PC-3 (cell line): ENCODE measurements around the gene PRR14L. TPM values are rescaled to one million over a fixed set of nuclear protein-coding genes. Genes with fewer than 3 reads are reported as not detected.

Experiments used
- ATAC-seq: fragments of 200-7000 bp; cut with Tn5 transposase; 2 replicates; pipeline ENCODE4 v1.9.1; 2020; ENCODE audit warnings: mild to moderate bottlenecking, moderate library complexity
- BruUV-seq: library from RNA; stranded (reverse); fragments of 400-500 nt; replicated peaks from 2 replicates; lab custom pipeline; 2021; lab: Mats Ljungman, UMichigan
- CTCF ChIA-PET: fragments of 300-600 bp; sonication (Branson Sonifier 250); formaldehyde crosslinking; loops from one replicate; lab custom pipeline; 2022; ENCODE audit warnings: antibody characterized with exemption; lab: Charles Lee
- POLR2A ChIA-PET: fragments of 300-600 bp; sonication (Branson Sonifier 250); formaldehyde crosslinking; loops from one replicate; lab custom pipeline; 2022; ENCODE audit warnings: antibody characterized with exemption; ENCODE audit not compliant: unreplicated experiment; lab: Charles Lee
- DNase-seq: peaks from one replicate; pipeline ENCODE4 v3.0.0-alpha.2; 2015
- H2AFZ ChIP-seq: fragments of 300-600 bp; sonication (generic); 2 replicates; pipeline ENCODE4 v1.6.0; 2016; ENCODE audit warnings: antibody characterized with exemption, low read length
- H3F3A ChIP-seq: fragments of 300-600 bp; sonication (generic); one replicate; pipeline ENCODE4 v1.6.0; 2017; ENCODE audit warnings: antibody characterized with exemption, low read length, control low read depth, mild to moderate bottlenecking; ENCODE audit not compliant: unreplicated experiment
- H3K27ac ChIP-seq: fragments of 300-600 bp; sonication (generic); 2 replicates; pipeline ENCODE4 v1.5.1; 2016; ENCODE audit warnings: mild to moderate bottlenecking, low read length
- H3K27me3 ChIP-seq: fragments of 300-600 bp; sonication (generic); 2 replicates; pipeline ENCODE4 v1.6.1; 2016; ENCODE audit warnings: low read length, mixed read lengths
- H3K36me3 ChIP-seq: fragments of 300-600 bp; sonication (generic); 2 replicates; pipeline ENCODE4 v1.6.1; 2016; ENCODE audit warnings: low read depth, mixed run types, low read length, mixed read lengths
- H3K4me1 ChIP-seq: fragments of 300-600 bp; sonication (generic); 2 replicates; pipeline ENCODE4 v1.5.1; 2016; ENCODE audit warnings: low read length; ENCODE audit not compliant: insufficient read depth
- H3K4me2 ChIP-seq: fragments of 300-600 bp; sonication (generic); 2 replicates; pipeline ENCODE4 v1.6.0; 2016; ENCODE audit warnings: low read length
- H3K4me3 ChIP-seq: fragments of 300-600 bp; sonication (generic); 2 replicates; pipeline ENCODE4 v1.5.1; 2016; ENCODE audit warnings: mild to moderate bottlenecking, low read length, mixed read lengths
- H3K79me2 ChIP-seq: fragments of 300-600 bp; sonication (generic); 2 replicates; pipeline ENCODE4 v1.6.1; 2017; ENCODE audit warnings: low read length, mixed read lengths
- H3K9ac ChIP-seq: fragments of 300-600 bp; sonication (generic); 2 replicates; pipeline ENCODE4 v1.6.0; 2016; ENCODE audit warnings: mild to moderate bottlenecking, low read length
- H3K9me2 ChIP-seq: fragments of 300-600 bp; sonication (generic); replicated peaks from 2 replicates; pipeline ENCODE4 v1.6.1; 2016; ENCODE audit warnings: mixed run types, low read length, mixed read lengths
- H3K9me3 ChIP-seq: fragments of 300-600 bp; sonication (generic); 2 replicates; pipeline ENCODE4 v1.6.1; 2016; ENCODE audit warnings: low read length, mixed read lengths
- H4K20me1 ChIP-seq: fragments of 300-600 bp; sonication (generic); 2 replicates; pipeline ENCODE4 v1.6.1; 2016; ENCODE audit warnings: low read length, mixed read lengths
- EZH2 ChIP-seq: fragments of 300-600 bp; sonication (generic); IDR thresholded peaks from one replicate; pipeline ENCODE4 v1.6.1; 2017; ENCODE audit warnings: antibody characterized with exemption, mild to moderate bottlenecking, low read length; ENCODE audit not compliant: unreplicated experiment
- EZH2phosphoT487 ChIP-seq: fragments of 300-600 bp; sonication (generic); IDR thresholded peaks from 2 replicates; pipeline ENCODE4 v1.6.1; 2018; ENCODE audit warnings: mild to moderate bottlenecking, antibody characterized with exemption, low read length, borderline replicate concordance
- intact Hi-C: fragments of 100-400 bp; cut with micrococcal nuclease; formaldehyde crosslinking; loops from 2 replicates; pipeline ENCODE4 v1.9.0; 2023
- total RNA-seq: library from RNA; depleted of rRNA; stranded (reverse); fragments of >200 nt; gene quantifications from 2 replicates; pipeline ENCODE4 v1.2.3, GENCODE V29; 2014
- TF ChIP-seq, protein P1 (sequence below): fragments of 300-600 bp; sonication (generic); conservative IDR thresholded peaks from 2 replicates; pipeline ENCODE4 v1.5.1; 2017; ENCODE audit warnings: antibody characterized with exemption, low read depth, mild to moderate bottlenecking, low read length

PRR14L gene
- total RNA-seq, 1 experiment from 2014 or later: 9.3 TPM

DNA sequence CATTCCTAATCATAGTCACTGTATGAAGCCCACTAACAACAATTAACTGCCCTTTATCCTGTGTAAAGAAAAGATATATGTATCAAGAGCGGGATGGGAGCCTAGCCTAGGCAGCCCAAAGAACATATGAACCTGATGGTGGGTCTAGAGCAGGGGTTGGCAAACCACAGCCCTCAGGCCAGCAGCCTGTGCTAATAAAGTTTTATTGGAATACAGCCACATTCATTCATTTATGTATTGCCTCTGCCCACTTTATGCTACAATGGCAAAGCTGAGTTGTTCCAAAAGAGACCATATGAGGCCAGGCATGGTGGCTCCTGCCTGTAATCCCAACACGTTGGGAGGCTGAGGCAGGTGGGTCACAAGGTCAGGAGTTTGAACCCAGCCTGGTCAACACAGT, 13.5 kb downstream of the PRR14L start:
- TF ChIP-seq, protein P1, sequence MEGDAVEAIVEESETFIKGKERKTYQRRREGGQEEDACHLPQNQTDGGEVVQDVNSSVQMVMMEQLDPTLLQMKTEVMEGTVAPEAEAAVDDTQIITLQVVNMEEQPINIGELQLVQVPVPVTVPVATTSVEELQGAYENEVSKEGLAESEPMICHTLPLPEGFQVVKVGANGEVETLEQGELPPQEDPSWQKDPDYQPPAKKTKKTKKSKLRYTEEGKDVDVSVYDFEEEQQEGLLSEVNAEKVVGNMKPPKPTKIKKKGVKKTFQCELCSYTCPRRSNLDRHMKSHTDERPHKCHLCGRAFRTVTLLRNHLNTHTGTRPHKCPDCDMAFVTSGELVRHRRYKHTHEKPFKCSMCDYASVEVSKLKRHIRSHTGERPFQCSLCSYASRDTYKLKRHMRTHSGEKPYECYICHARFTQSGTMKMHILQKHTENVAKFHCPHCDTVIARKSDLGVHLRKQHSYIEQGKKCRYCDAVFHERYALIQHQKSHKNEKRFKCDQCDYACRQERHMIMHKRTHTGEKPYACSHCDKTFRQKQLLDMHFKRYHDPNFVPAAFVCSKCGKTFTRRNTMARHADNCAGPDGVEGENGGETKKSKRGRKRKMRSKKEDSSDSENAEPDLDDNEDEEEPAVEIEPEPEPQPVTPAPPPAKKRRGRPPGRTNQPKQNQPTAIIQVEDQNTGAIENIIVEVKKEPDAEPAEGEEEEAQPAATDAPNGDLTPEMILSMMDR: no peak
- TF ChIP-seq EZH2phosphoT487 (no peak), EZH2 (no peak)
- ChIA-PET CTCF (no interaction called here), POLR2A (no interaction called here)
- Histone ChIP-seq H2AFZ (no peak overlapping the region), H3K9ac (no peak overlapping the region), H3F3A (no peaks in the 10 kb centered on the region), H3K27ac (no peak overlapping the region), H4K20me1 (no peaks in the 10 kb centered on the region), H3K79me2 (peaks cover 56% of the 10 kb centered on the region), H3K27me3 (no peaks in the 10 kb centered on the region), H3K9me2 (no peaks in the 10 kb centered on the region), H3K4me2 (no peak overlapping the region), H3K4me1 (peaks cover 24% of the 10 kb centered on the region), H3K9me3 (no peaks in the 10 kb centered on the region), H3K4me3 (no peak overlapping the region), H3K36me3 (peaks cover 7% of the 10 kb centered on the region)
- DNase-seq (no peak), ATAC-seq (no peak)
- intact Hi-C loops: no loop called here
- BruUV-seq: no TSS peak

DNA sequence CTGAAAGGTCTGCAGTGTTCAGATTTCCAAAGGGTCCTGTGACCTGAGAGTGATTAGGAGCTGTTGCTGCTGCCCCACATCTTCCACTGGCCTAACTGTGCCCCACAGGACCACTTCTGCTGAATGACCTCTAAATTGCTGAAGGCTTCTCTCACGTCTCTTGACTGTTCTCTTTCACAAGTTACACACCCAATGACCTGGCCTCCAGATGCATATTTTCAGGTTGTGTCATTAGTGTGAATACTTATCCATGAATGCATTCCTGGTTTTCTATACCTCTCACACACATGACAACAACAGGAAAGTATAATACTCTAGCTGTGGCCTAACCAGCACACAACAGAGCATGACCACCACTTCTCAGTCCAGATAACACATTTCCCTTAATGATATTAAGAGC, 15.4 kb downstream of the PRR14L start:
- Histone ChIP-seq H3K36me3 (peaks cover 7% of the 10 kb centered on the region), H3K9me3 (no peaks in the 10 kb centered on the region), H3K9me2 (no peaks in the 10 kb centered on the region), H3K27ac (peak overlapping the region; percentile 46), H3K4me1 (peaks cover 24% of the 10 kb centered on the region), H2AFZ (no peak overlapping the region), H3K79me2 (peaks cover 59% of the 10 kb centered on the region), H3K27me3 (no peaks in the 10 kb centered on the region), H4K20me1 (no peaks in the 10 kb centered on the region), H3F3A (no peaks in the 10 kb centered on the region), H3K9ac (no peak overlapping the region), H3K4me2 (peak overlapping the region; percentile 54), H3K4me3 (no peak overlapping the region)
- no TSS peak for BruUV-seq
- ChIA-PET POLR2A (interaction anchor here (0.7 kb wide), 1 partner anchor 25 kb away, joined by 3 read pairs; no protein-coding TSS in a partner anchor), CTCF (no interaction called here)
- intact Hi-C loops: no loop called here
- no peak for TF ChIP-seq EZH2phosphoT487
- TF ChIP-seq, protein P1: no peak
- TF ChIP-seq EZH2: no peak
- DNase-seq (peak; percentile 82), ATAC-seq (peak; percentile 86)

DNA sequence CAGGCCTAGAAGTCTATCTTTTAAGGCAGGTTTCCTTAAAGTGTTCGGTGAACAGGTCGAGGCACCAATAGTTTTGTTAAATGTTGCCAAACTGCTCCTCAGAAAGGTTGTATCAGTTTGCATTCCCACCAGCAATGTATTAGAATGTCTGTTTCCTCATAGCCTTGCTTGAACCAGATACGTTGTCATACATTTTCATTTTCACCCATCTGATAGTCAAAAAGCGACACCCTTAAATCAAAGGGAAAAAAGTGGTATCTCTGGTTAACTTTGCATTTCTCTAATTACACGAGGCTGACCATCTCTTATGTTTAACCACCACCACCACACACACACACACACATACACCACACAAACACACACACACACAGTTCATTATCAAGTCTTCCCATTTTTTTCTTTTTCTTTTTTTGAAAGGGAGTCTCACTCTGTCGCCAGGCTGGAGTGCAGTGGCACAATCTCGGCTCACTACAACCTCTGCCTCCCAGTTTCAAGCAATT, 16.3 kb downstream of the PRR14L start:
- Histone ChIP-seq H3K4me1 (peaks cover 24% of the 10 kb centered on the region), H3K9me3 (no peaks in the 10 kb centered on the region), H3K9me2 (no peaks in the 10 kb centered on the region), H3K9ac (no peak overlapping the region), H4K20me1 (no peaks in the 10 kb centered on the region), H3K36me3 (peaks cover 2% of the 10 kb centered on the region), H3K27me3 (no peaks in the 10 kb centered on the region), H3K4me2 (no peak overlapping the region), H3F3A (no peaks in the 10 kb centered on the region), H2AFZ (no peak overlapping the region), H3K79me2 (peaks cover 56% of the 10 kb centered on the region), H3K27ac (no peak overlapping the region), H3K4me3 (no peak overlapping the region)
- ATAC-seq: no peak
- CTCF ChIA-PET: no interaction called here
- BruUV-seq: no TSS peak
- intact Hi-C loops: no loop called here
- no peak for DNase-seq
- TF ChIP-seq, protein P1: no peak
- no peak for TF ChIP-seq EZH2phosphoT487
- no peak for TF ChIP-seq EZH2
- POLR2A ChIA-PET: interaction anchor here (0.7 kb wide), 1 partner anchor 26 kb away, joined by 3 read pairs; no protein-coding TSS in a partner anchor
